Bronchial epithelial cell (primary cell): ENCODE data around the gene WNT3. TPM values are rescaled to one million over a fixed set of nuclear protein-coding genes. Genes with fewer than 3 reads are reported as not detected.

Experiments
- DNase-seq: peaks from one replicate; pipeline ENCODE4 v3.0.0-alpha.2; 2010; ENCODE audit warnings: low read depth
- FAIRE-seq: peaks from 2 replicates; lab custom pipeline; 2011; peaks lifted over from hg19 to GRCh38; lab: Jason Lieb, UNC
- H3K27me3 ChIP-seq: 2 replicates; pipeline ENCODE4 v1.5.1; 2011; ENCODE audit warnings: low read length; ENCODE audit not compliant: control insufficient read depth, insufficient read depth
- H3K36me3 ChIP-seq: 2 replicates; pipeline ENCODE4 v1.5.1; 2011; ENCODE audit warnings: low read length; ENCODE audit not compliant: control insufficient read depth, insufficient read depth
- H3K4me3 ChIP-seq: 2 replicates; pipeline ENCODE4 v1.5.1; 2011; ENCODE audit warnings: mild to moderate bottlenecking, low read depth, low read length, control low read depth
- total RNA-seq: library from RNA; depleted of rRNA; stranded (reverse); fragments of >200 nt; gene quantifications from 2 replicates; pipeline ENCODE4 v1.2.1, GENCODE V29; 2014
- TF ChIP-seq, protein P1 (sequence below): IDR thresholded peaks from 2 replicates; pipeline ENCODE4 v1.5.1; 2011; ENCODE audit warnings: mild to moderate bottlenecking, moderate library complexity, low read length, control low read depth, inconsistent platforms; ENCODE audit not compliant: insufficient read depth, severe bottlenecking

Gene WNT3
- total RNA-seq, 1 donor from 2014 or later, result 0.79 TPM

GRCh38 chr17:46776298-46777005, 42.0 kb downstream of the WNT3 start:
- H3K27me3 ChIP-seq, result peaks cover 3% of the 10 kb centered on the region
- DNase-seq (no peak), FAIRE-seq (no peak)
- no peak overlapping the region for H3K4me3 ChIP-seq
- TF ChIP-seq, protein P1, sequence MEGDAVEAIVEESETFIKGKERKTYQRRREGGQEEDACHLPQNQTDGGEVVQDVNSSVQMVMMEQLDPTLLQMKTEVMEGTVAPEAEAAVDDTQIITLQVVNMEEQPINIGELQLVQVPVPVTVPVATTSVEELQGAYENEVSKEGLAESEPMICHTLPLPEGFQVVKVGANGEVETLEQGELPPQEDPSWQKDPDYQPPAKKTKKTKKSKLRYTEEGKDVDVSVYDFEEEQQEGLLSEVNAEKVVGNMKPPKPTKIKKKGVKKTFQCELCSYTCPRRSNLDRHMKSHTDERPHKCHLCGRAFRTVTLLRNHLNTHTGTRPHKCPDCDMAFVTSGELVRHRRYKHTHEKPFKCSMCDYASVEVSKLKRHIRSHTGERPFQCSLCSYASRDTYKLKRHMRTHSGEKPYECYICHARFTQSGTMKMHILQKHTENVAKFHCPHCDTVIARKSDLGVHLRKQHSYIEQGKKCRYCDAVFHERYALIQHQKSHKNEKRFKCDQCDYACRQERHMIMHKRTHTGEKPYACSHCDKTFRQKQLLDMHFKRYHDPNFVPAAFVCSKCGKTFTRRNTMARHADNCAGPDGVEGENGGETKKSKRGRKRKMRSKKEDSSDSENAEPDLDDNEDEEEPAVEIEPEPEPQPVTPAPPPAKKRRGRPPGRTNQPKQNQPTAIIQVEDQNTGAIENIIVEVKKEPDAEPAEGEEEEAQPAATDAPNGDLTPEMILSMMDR, result no peak
- no peaks in the 10 kb centered on the region for H3K36me3 ChIP-seq

DNA sequence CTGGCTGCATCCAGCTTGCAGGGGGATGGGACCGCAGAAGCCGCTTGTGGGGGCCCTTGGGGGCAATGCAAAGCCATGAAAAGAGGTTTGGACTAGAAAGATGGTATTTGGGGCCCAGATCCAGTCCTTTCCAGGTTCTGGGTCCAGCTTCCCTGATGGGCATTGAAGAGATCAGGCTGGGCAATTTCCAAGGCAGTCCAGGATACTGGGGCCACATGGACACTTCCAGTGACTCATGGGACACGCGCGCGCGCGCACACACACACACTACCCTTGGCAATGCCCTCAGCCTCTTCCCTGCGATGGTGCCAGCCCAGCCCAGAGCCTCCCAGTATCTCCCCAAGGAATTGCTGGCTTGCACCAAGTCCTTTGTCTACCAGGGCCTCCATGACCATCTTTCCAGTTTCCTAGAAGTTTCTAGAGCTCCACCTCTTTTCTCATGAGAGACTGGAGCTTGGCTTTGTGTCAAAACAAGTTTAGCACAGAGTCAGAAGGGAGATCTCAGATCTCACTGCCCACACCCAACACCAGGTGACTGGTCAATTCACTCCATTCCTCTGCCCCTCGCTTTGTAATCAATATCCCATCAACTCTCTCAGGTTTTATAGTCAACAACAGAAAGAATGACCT, 44.3 kb downstream of the WNT3 start:
- TF ChIP-seq, protein P1, result no peak
- Histone ChIP-seq H3K27me3 (peaks cover 3% of the 10 kb centered on the region), H3K36me3 (no peaks in the 10 kb centered on the region), H3K4me3 (no peak overlapping the region)
- FAIRE-seq (no peak), DNase-seq (no peak)

DNA sequence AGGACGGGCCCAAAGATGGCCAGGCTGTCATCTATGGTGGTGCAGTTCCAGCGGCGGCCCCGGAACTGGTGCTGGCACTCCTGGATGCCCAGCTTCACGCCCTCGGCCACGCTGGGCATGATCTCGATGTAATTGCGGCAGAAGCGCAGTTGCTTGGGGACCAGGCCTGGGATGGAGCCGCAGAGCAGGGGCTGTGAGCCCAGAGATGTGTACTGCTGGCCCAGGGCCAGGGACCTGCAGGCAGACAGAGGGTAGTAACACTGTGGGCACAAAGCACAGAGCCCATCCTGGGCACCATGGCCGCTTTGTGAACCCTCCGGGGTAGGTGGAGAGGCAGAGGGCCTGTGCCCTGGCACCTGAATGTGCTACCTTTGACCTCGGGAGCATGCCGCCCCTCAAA, 44.8 kb downstream of the WNT3 start:
- no peak overlapping the region for H3K4me3 ChIP-seq
- FAIRE-seq (no peak), DNase-seq (no peak)
- H3K36me3 ChIP-seq, result no peaks in the 10 kb centered on the region
- peaks cover 3% of the 10 kb centered on the region for H3K27me3 ChIP-seq
- TF ChIP-seq, protein P1, result no peak

- DNase-seq (no peak), FAIRE-seq (no peak)
- Histone ChIP-seq H3K36me3 (no peaks in the 10 kb centered on the region), H3K27me3 (peaks cover 2% of the 10 kb centered on the region), H3K4me3 (no peak overlapping the region)
- TF ChIP-seq, protein P1, result no peak
Measured at GRCh38 chr17:46773221-46773605, 45.3 kb downstream of the WNT3 start.

DNA sequence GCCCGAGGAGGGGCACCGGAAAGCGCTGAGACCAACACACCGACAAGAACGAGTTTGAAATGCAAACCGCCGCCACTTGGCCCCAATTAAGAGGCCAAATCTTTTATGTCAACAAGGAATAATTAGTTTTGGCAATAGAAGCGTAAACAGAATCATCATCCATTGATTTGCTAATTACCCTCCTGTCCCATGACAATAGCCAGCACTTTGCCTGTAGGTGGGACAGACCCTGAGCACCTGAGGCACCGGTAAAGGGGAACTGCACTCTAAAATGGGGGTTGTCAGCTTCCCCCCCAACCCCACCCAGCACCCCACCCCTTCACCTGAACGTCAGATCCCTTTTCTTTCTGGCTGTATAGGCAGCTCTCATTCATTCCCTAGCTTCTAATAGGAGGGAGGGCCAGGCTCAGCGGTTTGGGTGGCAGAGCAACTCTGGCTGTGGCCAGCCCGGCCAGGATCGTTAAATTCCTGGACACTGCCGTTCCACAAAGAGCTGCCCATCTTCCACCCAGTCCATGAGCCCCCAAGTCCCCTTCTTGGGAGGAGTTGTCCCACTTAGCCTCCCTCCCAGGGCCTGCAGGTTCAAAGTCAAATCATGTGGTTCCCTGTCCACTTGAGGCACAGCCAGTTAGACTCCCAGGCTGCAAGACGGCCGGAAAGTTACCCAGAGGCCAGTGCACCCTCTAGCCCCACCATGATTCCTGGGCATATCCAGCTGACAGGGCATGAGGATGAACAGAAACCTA, 45.8 kb downstream of the WNT3 start:
- FAIRE-seq (no peak), DNase-seq (no peak)
- Histone ChIP-seq H3K36me3 (no peaks in the 10 kb centered on the region), H3K27me3 (peaks cover 2% of the 10 kb centered on the region), H3K4me3 (peak overlapping the region; percentile 53)
- TF ChIP-seq, protein P1, result no peak
